GM12891 (cell line): ENCODE data around the gene RAB6A.

Source experiments
- PAX5 ChIP-seq: IDR thresholded peaks from 2 replicates; pipeline ENCODE4 v1.6.1; 2011; ENCODE audit warnings: low read length, moderate library complexity, mild to moderate bottlenecking; ENCODE audit not compliant: insufficient read depth, severe bottlenecking
- POLR2A ChIP-seq: IDR thresholded peaks from 2 replicates; pipeline ENCODE4 v1.6.1; 2011; ENCODE audit warnings: low read depth, low read length, control low read depth
- POLR2AphosphoS5 ChIP-seq: IDR thresholded peaks from 2 replicates; pipeline ENCODE4 v1.6.1; 2011; ENCODE audit warnings: low read depth, low read length, control low read depth
- POU2F2 ChIP-seq: IDR thresholded peaks from 2 replicates; pipeline ENCODE4 v1.6.1; 2011; ENCODE audit warnings: low read depth, mild to moderate bottlenecking, control low read depth, low read length, moderate library complexity
- SPI1 ChIP-seq: IDR thresholded peaks from 2 replicates; pipeline ENCODE4 v1.6.1; 2011; ENCODE audit warnings: low read depth, low read length, control low read depth
- TAF1 ChIP-seq: IDR thresholded peaks from 2 replicates; pipeline ENCODE4 v1.6.1; 2011; ENCODE audit warnings: low read depth, low read length, control low read depth

DNA sequence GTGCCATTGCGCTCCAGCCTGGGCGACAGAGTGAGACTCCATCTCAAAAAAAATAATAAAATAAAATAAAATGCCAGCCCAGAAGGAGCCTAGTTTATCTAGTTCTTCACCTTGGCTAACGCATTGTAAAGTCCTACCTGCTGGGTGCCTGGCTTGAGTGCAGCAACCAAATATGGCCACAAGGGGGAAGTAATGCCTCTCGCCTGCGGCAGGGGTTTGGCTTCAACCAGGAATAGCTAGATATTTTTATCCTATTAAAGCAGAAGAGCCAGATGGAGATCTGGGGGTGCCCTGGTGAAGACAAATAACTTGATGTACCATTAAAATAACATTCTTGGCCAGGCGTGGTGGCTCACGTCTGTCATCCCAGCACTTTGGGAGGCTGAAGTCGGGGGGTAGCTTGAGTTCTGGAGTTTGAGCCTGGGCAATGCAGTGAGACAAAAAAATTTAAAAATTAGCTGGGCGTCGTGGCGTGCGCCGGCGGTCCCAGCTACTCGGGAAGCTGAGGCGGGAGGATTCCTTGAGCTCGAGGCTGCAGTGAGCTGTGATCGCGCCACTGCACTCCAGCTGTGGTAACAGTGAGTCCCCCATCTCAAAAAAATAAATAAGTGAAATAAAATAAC is 135.1 kb downstream of the RAB6A start:
- no peak for TF ChIP-seq POLR2AphosphoS5
- no peak for TF ChIP-seq PAX5
- no peak for TF ChIP-seq POLR2A
- TF ChIP-seq TAF1: no peak
- TF ChIP-seq POU2F2: no peak
- TF ChIP-seq SPI1: no peak
